HG03521 (cell line): Measurements from ENCODE around the gene ZNF761.

Experiments
- ATAC-seq: cut with Tn5 transposase; IDR thresholded peaks from one replicate; pipeline ENCODE4 v1.9.1; 2021; ENCODE audit warnings: mild to moderate bottlenecking, moderate library complexity; ENCODE audit not compliant: unreplicated experiment

The ZNF761 gene

GRCh38 chr19:53504885-53505284, 73.1 kb downstream of the ZNF761 start:
- ATAC-seq = no peak

GRCh38 chr19:53506728-53507127, 74.9 kb downstream of the ZNF761 start:
- ATAC-seq = no peak
